Measurements from ENCODE around the gene VPS54.

Gene VPS54

GRCh38 chr2:63914311-63914710 is 104.9 kb downstream of the VPS54 start:
- no peak for DNase-seq (ENCODE audit: low read depth in 2 of 2)

GRCh38 chr2:63903003-63903402 is 116.2 kb downstream of the VPS54 start:
- no peak for DNase-seq (ENCODE audit: low read depth in 2 of 2)

GRCh38 chr2:63902149-63902548 is 117.1 kb downstream of the VPS54 start:
- no peak for DNase-seq (ENCODE audit: low read depth in 2 of 2)

- no peak for DNase-seq (ENCODE audit: low read depth in 2 of 2)
These were observed 119.6 kb downstream of the VPS54 start for GRCh38 chr2:63899639-63900038.

GRCh38 chr2:63898839-63899238 is 120.4 kb downstream of the VPS54 start:
- no peak for DNase-seq (ENCODE audit: low read depth in 2 of 2)

- no peak for DNase-seq (ENCODE audit: low read depth in 2 of 2)
These were observed 125.1 kb downstream of the VPS54 start for GRCh38 chr2:63894167-63894566.

- no peak for DNase-seq (ENCODE audit: low read depth in 2 of 2)
These were observed 126.1 kb downstream of the VPS54 start for GRCh38 chr2:63893163-63893562.

- DNase-seq (ENCODE audit: low read depth in 2 of 2): no peak
These were observed 127.7 kb downstream of the VPS54 start for GRCh38 chr2:63891488-63892030.

- DNase-seq (ENCODE audit: low read depth in 2 of 2): no peak
These were observed 128.6 kb downstream of the VPS54 start for GRCh38 chr2:63890678-63891077.

- DNase-seq (ENCODE audit: low read depth in 2 of 2): peak; percentile 9 to 10
These were observed 130.5 kb downstream of the VPS54 start for GRCh38 chr2:63888490-63889402.

- DNase-seq (ENCODE audit: low read depth in 2 of 2): no peak
These were observed 131.2 kb downstream of the VPS54 start for GRCh38 chr2:63888053-63888452.

GRCh38 chr2:63886445-63886844 is 132.8 kb downstream of the VPS54 start:
- no peak for DNase-seq (ENCODE audit: low read depth in 2 of 2)

GRCh38 chr2:63882395-63883105 is 136.7 kb downstream of the VPS54 start:
- DNase-seq (ENCODE audit: low read depth in 2 of 2): no peak

- no peak for DNase-seq (ENCODE audit: low read depth in 2 of 2)
These were observed 138.0 kb downstream of the VPS54 start for GRCh38 chr2:63881205-63881604.

GRCh38 chr2:63880625-63881024 is 138.6 kb downstream of the VPS54 start:
- DNase-seq (ENCODE audit: low read depth in 2 of 2): no peak

- DNase-seq (ENCODE audit: low read depth in 2 of 2): no peak
These were observed 139.3 kb downstream of the VPS54 start for GRCh38 chr2:63879876-63880433.

- no peak for DNase-seq (ENCODE audit: low read depth in 2 of 2)
These were observed 140.7 kb downstream of the VPS54 start for GRCh38 chr2:63878486-63878885.

GRCh38 chr2:63876311-63876710 is 142.9 kb downstream of the VPS54 start:
- no peak for DNase-seq (ENCODE audit: low read depth in 2 of 2)

GRCh38 chr2:63875559-63876245 is 143.5 kb downstream of the VPS54 start:
- DNase-seq (ENCODE audit: low read depth in 2 of 2): no peak

GRCh38 chr2:63875131-63875527 is 144.1 kb downstream of the VPS54 start:
- DNase-seq (ENCODE audit: low read depth in 2 of 2): no peak

GRCh38 chr2:63874204-63875130 is 144.8 kb downstream of the VPS54 start:
- no peak for DNase-seq (ENCODE audit: low read depth in 2 of 2)

Measured in activated CD4-positive, alpha-beta T cell treated with anti-CD3 and anti-CD28 coated beads for 24 hours (primary cell).